Osteocyte (in vitro differentiated cells): ENCODE measurements around the gene BPIFA1. TPM values are rescaled to one million over a fixed set of nuclear protein-coding genes. Genes with fewer than 3 reads are reported as not detected.

Source experiments
- DNase-seq: peaks from one replicate; pipeline ENCODE4 v3.0.0; 2021; ENCODE audit warnings: mixed read lengths; ENCODE audit not compliant: unreplicated experiment; ENCODE audit errors: extremely low spot score
- H3K27ac Mint-ChIP-seq: one replicate; pipeline ENCODE4 v1.8.0; 2021; ENCODE audit warnings: mild to moderate bottlenecking, mixed read lengths; ENCODE audit not compliant: unreplicated experiment
- H3K27me3 Mint-ChIP-seq: one replicate; pipeline ENCODE4 v1.8.0; 2021; ENCODE audit warnings: mixed read lengths; ENCODE audit not compliant: unreplicated experiment
- H3K36me3 Mint-ChIP-seq: one replicate; pipeline ENCODE4 v1.8.0; 2021; ENCODE audit warnings: mixed read lengths; ENCODE audit not compliant: unreplicated experiment
- H3K4me1 Mint-ChIP-seq: one replicate; pipeline ENCODE4 v1.8.0; 2021; ENCODE audit warnings: mixed read lengths; ENCODE audit not compliant: unreplicated experiment
- H3K4me3 Mint-ChIP-seq: one replicate; pipeline ENCODE4 v1.8.0; 2021; ENCODE audit warnings: mild to moderate bottlenecking, moderate library complexity, mixed read lengths; ENCODE audit not compliant: unreplicated experiment
- H3K9me3 Mint-ChIP-seq: one replicate; pipeline ENCODE4 v1.8.0; 2021; ENCODE audit warnings: mixed read lengths; ENCODE audit not compliant: unreplicated experiment
- total RNA-seq: library from RNA; stranded (reverse); gene quantifications from 2 replicates; pipeline ENCODE4 v1.2.1, GENCODE V29; 2021
- TF ChIP-seq, protein P1 (sequence below): fragments of 200-600 bp; sonication (generic); IDR thresholded peaks from 2 replicates; pipeline ENCODE4 v1.5.0; 2021; ENCODE audit warnings: antibody characterized with exemption, mild to moderate bottlenecking, moderate library complexity

The BPIFA1 gene
- total RNA-seq, 1 donor from 2014 or later: not detected

DNA sequence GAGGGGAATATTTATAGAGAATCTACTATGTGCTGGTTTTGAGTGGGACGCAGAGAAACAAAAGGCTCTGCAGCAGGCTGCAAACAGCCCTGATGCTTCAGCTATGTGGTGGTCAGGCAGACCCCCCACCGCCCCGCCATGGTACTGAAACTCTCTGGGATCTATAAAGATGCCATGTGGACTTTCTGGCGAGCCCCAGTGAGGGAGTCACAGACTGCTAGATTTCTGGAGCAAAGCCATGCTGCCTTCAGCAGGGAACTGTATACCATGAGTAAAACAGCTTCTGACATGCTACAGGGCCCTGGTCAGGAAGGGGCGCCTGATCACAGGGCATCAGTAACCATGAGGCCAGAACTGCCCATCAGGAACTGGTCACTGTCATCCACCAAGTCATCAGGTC is 28.0 kb downstream of the BPIFA1 start:
- Mint-ChIP-seq H3K27ac (no peak overlapping the region), H3K4me3 (no peak overlapping the region), H3K27me3 (peaks cover 20% of the 10 kb centered on the region), H3K9me3 (no peaks in the 10 kb centered on the region), H3K4me1 (no peaks in the 10 kb centered on the region), H3K36me3 (no peaks in the 10 kb centered on the region)
- no peak for DNase-seq
- TF ChIP-seq, protein P1, sequence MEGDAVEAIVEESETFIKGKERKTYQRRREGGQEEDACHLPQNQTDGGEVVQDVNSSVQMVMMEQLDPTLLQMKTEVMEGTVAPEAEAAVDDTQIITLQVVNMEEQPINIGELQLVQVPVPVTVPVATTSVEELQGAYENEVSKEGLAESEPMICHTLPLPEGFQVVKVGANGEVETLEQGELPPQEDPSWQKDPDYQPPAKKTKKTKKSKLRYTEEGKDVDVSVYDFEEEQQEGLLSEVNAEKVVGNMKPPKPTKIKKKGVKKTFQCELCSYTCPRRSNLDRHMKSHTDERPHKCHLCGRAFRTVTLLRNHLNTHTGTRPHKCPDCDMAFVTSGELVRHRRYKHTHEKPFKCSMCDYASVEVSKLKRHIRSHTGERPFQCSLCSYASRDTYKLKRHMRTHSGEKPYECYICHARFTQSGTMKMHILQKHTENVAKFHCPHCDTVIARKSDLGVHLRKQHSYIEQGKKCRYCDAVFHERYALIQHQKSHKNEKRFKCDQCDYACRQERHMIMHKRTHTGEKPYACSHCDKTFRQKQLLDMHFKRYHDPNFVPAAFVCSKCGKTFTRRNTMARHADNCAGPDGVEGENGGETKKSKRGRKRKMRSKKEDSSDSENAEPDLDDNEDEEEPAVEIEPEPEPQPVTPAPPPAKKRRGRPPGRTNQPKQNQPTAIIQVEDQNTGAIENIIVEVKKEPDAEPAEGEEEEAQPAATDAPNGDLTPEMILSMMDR: no peak

DNA sequence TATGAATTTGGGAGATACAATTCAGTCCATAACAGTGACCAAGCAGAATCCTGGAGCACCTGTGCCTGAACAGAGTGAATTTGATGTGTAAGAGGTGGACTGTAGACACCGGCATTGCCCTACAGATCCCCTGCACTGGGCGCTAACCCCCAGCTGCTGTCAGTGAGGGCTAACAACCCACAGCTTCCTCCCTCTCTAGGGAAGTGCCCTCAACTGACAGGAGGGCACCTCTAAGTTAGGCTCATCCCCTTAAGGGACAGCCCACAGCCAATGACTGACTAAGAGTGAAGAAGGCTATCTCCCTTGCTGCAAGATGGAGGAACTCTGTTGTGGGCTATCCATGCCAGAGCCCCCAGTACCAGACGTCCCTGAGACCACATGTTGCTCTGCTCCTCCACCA is 31.9 kb downstream of the BPIFA1 start:
- TF ChIP-seq, protein P1: no peak
- no peak for DNase-seq
- H3K9me3 Mint-ChIP-seq: no peaks in the 10 kb centered on the region
- no peak overlapping the region for H3K27ac Mint-ChIP-seq
- H3K4me3 Mint-ChIP-seq: no peak overlapping the region
- H3K4me1 Mint-ChIP-seq: no peaks in the 10 kb centered on the region
- no peaks in the 10 kb centered on the region for H3K36me3 Mint-ChIP-seq
- H3K27me3 Mint-ChIP-seq: peaks cover 32% of the 10 kb centered on the region

DNA sequence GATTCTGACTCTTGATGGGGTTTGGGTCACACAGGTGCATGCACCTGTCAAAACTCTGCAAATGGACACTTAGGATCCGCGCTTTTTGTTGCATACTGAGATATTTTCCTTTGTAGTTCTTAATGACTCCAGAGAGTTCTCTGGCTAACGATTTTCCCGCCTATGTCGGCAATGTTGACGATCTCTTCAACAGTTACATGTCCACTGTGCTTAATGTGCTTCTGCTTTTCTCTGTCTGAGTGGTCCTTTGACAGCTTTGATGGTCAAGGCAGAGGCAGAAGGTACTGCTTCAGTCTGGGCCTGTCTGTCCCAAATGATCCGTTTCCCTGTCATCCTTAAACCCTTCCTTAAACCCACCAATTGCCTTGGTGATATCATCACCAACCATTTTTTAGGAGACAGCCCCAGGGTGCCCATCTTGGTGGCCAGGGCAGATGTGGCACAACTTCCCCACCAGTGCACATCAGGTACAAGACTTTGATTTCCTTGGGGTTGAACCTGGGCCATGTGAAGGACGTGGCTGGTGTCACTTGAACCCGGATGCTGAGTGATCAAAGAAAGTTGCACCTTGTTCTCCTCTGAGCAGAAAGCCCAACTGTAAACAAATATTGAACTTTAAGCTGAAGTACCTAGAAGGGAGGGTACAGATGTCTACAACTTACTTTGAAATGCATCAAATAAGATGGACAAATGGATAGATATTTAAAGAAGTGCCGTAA is 36.5 kb downstream of the BPIFA1 start:
- no peak overlapping the region for H3K27ac Mint-ChIP-seq
- DNase-seq: no peak
- no peaks in the 10 kb centered on the region for H3K36me3 Mint-ChIP-seq
- TF ChIP-seq, protein P1: no peak
- no peaks in the 10 kb centered on the region for H3K9me3 Mint-ChIP-seq
- H3K27me3 Mint-ChIP-seq: peaks cover 32% of the 10 kb centered on the region
- H3K4me1 Mint-ChIP-seq: no peaks in the 10 kb centered on the region
- no peak overlapping the region for H3K4me3 Mint-ChIP-seq

DNA sequence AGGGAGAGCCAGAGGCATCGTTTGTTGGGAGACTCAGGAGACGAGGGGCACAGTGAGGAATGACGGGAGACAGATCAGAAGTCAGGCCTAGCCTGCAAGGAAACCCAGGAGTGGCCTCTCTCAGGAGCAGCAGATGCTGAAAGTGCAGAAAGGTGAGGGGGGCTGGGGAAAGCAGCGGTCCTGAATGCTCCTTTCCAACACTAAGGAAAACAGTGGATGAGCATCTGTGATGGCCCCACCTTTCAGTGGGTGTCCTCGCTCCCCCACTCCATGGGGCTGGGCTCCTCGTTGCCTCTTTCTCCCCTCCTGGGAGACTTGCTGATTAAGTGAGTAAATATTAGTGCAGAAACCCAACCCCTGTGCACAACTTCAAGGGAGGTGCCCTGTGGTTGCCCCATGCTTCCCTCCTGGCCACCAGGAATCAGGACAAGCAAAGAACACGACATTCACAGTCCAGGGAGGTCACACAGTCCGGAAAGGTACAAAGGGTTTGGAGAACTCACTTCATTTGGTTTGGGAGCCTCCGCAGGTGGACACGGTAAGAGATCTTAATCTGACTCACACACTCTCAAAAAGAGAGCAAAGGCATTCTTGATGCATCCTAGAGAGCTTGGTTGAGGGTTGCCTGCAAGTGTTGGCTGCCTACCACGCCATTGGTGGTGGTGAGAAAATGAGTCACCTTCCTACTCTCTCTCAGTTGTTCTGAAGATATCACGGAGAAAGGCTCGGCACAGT is 37.5 kb downstream of the BPIFA1 start:
- Mint-ChIP-seq H3K4me1 (no peaks in the 10 kb centered on the region), H3K27ac (no peak overlapping the region), H3K9me3 (no peaks in the 10 kb centered on the region), H3K4me3 (no peak overlapping the region), H3K36me3 (no peaks in the 10 kb centered on the region), H3K27me3 (peaks cover 31% of the 10 kb centered on the region)
- TF ChIP-seq, protein P1: no peak
- DNase-seq: no peak

DNA sequence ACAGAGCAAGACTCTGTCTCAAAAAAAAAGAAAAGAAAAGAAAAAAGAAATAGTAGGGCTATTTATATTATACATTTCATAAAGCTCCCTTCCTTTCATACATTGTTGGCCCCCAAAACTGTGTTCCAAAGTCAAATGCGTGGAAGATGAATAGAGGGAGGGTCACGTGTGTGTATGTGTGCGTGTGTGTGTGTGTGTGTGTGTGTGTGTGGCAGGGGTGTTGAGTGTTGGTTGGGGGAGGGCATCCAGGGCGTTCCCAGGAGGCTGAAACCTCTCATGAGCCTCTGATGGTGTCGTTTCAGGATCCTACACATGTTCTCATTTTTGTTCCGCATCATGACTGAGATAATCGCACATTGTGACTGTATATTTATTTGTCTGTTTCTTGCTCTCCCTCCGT is 39.4 kb downstream of the BPIFA1 start:
- TF ChIP-seq, protein P1: no peak
- H3K36me3 Mint-ChIP-seq: no peaks in the 10 kb centered on the region
- H3K4me3 Mint-ChIP-seq: no peak overlapping the region
- no peak overlapping the region for H3K27ac Mint-ChIP-seq
- peaks cover 39% of the 10 kb centered on the region for H3K27me3 Mint-ChIP-seq
- DNase-seq: no peak
- H3K9me3 Mint-ChIP-seq: no peaks in the 10 kb centered on the region
- no peaks in the 10 kb centered on the region for H3K4me1 Mint-ChIP-seq
